GM18498 (cell line): ENCODE data around the gene NIF3L1.
A peak's percentile ranks its signal among the peaks of the same experiment; 100 is the strongest.
"Not testable (repeated sequence)": the region's sequence is repeated elsewhere in the genome, so short reads cannot be mapped to it uniquely, and the experiment has no call there.

Source experiments
- ATAC-seq: cut with Tn5 transposase; IDR thresholded peaks from one replicate; pipeline ENCODE4 v1.9.1; 2021; ENCODE audit warnings: mild to moderate bottlenecking, moderate library complexity; ENCODE audit not compliant: unreplicated experiment

NIF3L1 gene

DNA sequence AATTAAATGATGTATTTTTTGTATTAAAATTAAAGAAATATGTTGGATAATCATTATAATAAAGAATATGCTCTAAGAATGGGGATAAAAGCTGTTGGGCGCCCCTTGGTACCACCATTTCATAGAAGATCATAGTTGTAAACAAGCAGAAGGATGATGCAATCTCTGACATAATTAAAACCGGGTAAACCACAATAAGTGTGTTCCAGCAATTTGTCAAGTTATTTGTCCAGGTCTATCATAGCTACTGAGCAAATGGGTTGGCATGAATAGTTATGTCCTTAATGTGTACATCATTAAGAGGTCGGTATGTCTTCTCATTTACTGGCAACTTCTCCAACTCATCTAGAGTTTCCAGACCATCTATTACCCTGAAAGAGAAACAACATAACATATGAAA lies 18.0 kb upstream of the NIF3L1 start:
- no peak for ATAC-seq

- ATAC-seq, result no peak
Observed at GRCh38 chr2:200873560-200873959, 15.6 kb upstream of the NIF3L1 start.

- ATAC-seq, result no peak
Observed at GRCh38 chr2:200877443-200877842, 11.7 kb upstream of the NIF3L1 start.

GRCh38 chr2:200878289-200878880 lies 10.8 kb upstream of the NIF3L1 start:
- ATAC-seq, result no peak

- ATAC-seq, result not testable (repeated sequence)
Observed at GRCh38 chr2:200881715-200882249, 7.4 kb upstream of the NIF3L1 start.

DNA sequence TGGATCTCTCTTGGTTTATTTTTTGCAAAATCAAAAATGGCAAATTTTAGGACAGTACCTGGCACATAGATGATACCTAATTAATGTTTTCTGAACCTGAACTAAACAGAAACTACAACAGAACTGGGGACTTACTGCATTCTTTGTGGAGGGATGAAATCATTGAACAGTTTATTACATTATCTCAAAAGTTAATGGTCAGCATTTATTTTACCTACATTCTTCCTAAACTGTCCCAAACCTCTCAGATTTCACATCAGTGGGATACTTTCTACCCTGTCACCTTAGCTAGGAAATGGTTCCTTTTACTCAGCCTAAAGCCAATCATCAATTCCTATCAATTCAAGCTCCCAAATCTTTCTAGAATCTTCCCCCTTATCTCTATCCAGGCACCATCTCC lies 10.3 kb downstream of the NIF3L1 start:
- no peak for ATAC-seq

GRCh38 chr2:200901459-200902072 lies 12.4 kb downstream of the NIF3L1 start:
- ATAC-seq, result peak; percentile 99

GRCh38 chr2:200905618-200906296 lies 16.6 kb downstream of the NIF3L1 start:
- peak; percentile 58 for ATAC-seq

- no peak for ATAC-seq
Observed at GRCh38 chr2:200909958-200910357, 20.8 kb downstream of the NIF3L1 start.

DNA sequence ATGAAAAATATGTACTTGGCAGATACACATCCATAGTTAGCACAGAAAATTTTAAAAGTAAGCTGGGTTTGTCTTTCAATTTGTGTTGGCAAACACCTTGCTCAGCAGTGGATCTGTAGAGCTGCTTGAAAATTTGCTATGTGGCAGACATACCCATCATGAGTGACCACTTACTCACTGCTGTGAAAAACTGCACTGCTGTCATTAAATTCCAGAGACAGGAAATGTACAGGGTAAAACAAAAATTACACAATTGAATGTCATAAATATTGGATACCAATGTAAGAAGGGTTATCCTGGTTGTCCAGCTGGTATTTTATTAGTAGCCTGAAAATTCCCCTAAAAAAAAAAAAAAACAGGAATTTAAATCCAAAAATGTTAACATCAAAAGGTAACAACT lies 24.5 kb downstream of the NIF3L1 start:
- no peak for ATAC-seq

GRCh38 chr2:200922439-200922838 lies 33.3 kb downstream of the NIF3L1 start:
- ATAC-seq, result no peak

DNA sequence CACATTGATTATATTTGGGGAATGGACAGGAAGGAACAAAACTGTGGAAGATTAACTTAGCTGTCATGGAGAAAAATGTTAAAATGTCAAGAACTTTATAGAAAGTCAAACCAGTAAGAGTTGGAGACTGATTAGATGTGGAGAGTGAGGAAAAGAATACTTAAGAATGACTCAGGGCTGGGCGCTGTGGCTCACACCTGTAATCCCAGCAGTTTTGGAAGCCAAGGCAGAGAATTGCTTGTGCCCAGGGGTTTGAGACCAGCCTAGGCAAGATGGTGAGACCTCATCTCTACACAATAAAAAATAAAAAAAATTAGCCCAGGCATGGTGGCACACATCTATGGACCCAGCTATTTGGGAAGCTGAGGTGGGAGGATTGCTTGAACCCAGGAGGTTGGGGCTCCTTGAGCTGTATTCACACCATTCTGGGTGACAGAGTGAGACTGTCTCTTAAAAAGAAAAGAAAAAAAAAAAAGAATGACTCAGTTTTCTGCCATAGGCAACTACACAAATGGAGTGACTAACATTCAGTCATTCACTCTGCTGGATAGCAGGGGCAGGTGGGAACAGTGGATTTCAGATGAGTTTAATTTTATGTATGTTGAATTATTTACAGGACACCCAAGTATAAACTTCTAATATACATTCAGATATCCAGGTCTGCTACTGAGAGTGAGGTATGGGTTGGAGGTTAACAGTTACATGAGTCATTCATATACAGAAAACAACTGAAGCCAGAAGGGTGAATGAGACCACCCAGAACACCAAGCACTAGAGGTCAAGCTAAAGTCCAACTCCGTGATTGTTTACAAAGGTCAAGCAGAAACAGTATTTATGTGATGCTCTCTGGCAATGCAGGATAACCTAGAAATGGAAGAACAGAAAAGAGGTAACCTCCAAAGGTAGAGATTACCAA lies 40.4 kb downstream of the NIF3L1 start:
- no peak for ATAC-seq

DNA sequence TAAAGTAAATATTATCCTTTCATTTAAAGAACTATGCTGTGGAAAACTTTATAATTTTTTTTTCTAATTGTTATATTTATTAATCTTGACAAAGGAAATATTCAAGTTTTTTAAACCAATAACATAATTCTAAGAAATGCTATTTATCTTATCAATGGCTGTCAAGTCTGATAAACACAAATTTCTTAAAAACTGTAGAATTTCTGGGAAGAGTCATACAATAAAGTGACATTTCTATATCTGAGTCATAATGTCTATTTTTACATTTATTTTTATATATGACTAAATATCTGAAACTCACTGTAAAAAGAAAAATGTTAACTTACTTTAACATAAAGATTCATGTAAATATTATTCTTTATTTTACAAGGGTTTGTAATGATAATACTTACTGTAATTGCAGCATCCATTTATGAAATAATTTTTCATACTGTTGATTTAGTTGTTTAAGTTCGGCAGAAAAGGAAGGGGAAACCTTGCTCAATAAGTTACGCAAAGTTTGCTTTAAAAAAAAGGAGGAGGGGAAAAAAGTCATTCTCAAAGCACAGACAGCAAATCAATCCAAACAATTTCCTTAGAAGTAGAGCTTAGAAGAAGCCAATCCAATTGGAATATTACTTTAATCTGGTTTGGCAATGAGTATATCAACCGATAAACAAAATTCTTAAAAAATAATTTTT lies 41.9 kb downstream of the NIF3L1 start:
- no peak for ATAC-seq

DNA sequence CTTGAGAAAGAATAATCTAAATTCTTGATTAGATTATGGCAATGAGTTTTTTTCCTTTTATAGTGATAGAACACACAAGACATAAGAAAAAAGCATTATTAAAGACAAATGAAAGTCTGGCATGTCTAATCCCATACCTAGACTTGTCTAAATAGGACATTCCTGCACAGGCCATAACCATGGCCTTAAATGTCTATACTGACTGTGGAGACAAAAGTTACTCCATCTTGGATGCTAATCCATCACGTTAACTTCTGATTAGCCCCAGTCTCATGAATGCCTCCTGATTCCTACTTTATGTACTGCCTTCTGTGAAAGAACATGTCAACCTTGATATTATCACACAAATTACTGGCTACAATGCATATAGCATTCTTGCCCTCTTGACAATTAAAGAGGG lies 50.7 kb downstream of the NIF3L1 start:
- ATAC-seq, result no peak

DNA sequence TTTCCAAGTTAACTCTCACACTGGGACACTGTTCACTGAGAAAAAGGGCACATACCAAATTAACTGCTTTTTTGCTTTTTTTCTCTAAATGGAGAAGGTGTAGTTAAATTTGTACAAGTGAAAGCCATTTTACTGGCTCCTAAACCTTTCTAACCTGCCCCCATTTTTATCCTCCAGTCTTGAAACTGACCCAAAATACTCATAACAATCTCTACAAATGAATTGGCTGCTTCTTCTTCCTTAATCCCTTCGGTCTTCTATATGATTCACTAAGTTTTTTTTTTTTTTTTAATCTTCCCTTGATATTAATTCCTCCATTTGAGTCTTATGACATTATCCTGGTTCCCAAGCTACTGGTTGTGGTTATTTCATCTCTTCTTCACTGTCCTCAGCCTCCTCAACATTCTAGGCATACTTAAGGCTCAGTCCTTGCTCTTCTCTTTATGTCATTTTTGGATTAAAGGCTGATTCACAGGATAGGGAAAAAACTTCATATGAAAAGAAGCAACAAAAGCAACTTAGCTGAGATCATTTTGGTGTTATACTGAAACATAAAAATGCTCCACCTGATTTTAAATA lies 54.4 kb downstream of the NIF3L1 start:
- no peak for ATAC-seq

- ATAC-seq, result no peak
Observed at GRCh38 chr2:200944467-200945394, 55.6 kb downstream of the NIF3L1 start.

DNA sequence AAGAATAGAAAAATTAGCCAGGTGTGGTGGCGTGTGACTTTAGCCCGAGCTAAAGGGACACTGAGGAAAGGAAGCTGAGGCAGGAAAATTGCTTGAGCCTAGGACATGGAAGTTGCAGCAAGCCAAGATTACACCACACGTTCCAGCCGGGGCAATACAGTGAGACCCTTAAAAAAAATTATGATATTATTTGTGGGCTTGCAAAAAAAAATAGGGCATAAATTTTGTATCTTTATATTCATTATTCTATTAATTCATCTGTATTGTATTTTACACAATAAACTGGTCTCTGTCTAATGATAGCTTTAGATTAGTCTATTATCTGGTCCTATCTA lies 56.2 kb downstream of the NIF3L1 start:
- ATAC-seq, result no peak

DNA sequence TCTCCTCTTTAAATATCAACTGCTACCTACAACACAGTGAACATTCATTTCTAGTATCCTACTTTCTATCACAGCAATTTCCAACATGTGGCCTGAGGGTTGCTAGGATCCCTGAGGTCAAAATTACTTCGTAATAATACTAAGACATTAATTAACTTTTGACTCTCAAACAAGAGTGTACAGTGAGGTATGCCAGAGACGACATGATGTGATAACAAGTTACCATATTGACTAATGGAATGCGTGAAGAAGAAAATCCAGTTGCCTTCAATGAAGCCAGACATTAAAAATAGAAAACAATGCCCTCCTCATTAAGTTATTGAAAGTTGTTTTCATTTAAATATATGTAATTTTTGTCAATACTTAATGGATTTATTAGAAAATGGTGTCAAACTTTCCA lies 61.2 kb downstream of the NIF3L1 start:
- no peak for ATAC-seq
